ENCODE measurements around the gene PSMD14. TPM values are rescaled to one million over a fixed set of nuclear protein-coding genes. Genes with fewer than 3 reads are reported as not detected.

PSMD14 gene
- total RNA-seq, 2 donors from 2014 or later = 25.3 to 33.3 TPM

GRCh38 chr2:161448431-161448830 lies 140.2 kb downstream of the PSMD14 start:
- H3K27me3 ChIP-seq = no peaks in the 10 kb centered on the region
- no peaks in the 10 kb centered on the region for H3K9me3 ChIP-seq
- H3K36me3 ChIP-seq = no peaks in the 10 kb centered on the region
- no peak for DNase-seq (ENCODE audit: low spot score)
- no peak overlapping the region for H3K4me3 ChIP-seq
- no peak for TF ChIP-seq CTCF (IDR thresholded peaks at IDR 0.05)
- H3K4me1 ChIP-seq = no peaks in the 10 kb centered on the region
- no peak overlapping the region for H3K27ac ChIP-seq

Other genes with a start within 250 kb of the PSMD14 start
- gene TANK, start 148.0 kb upstream of the PSMD14 start, total RNA-seq = 10 to 100 TPM; 40.2 to 50.9 TPM
- gene TBR1, start 107.9 kb downstream of the PSMD14 start, total RNA-seq = not detected

All from right atrium auricular region (tissue), 2 donors.